Esophagus squamous epithelium (tissue), 5 donors: ENCODE results near the gene PCDHGA6. TPM values are rescaled to one million over a fixed set of nuclear protein-coding genes. Genes with fewer than 3 reads are reported as not detected.
"Not testable (repeated sequence)": the region's sequence is repeated elsewhere in the genome, so short reads cannot be mapped to it uniquely, and the experiment has no call there.

ENCODE experiments used
- DNase-seq: peaks from one replicate; lab custom pipeline; 2025; lab: John Stamatoyannopoulos, UW
- H3K27ac ChIP-seq, 4 donors: fragments of 200-600 bp; sonication (generic); one replicate each; pipeline ENCODE4 v1.5.1; 2016 to 2019; ENCODE audit warnings: mild to moderate bottlenecking in 1 of 4
- H3K27me3 ChIP-seq, 4 donors: fragments of 200-600 bp; sonication (generic); 1 replicate in 3 of 4; 2 replicates in 1 of 4; pipeline versions ENCODE4 v1.5.1 to v1.6.0; 2017 to 2021; ENCODE audit warnings: antibody characterized with exemption in 1 of 4
- H3K36me3 ChIP-seq, 3 donors: fragments of 200-600 bp; sonication (generic); one replicate each; pipeline ENCODE4 v1.5.1; 2016 to 2019
- H3K4me1 ChIP-seq, 3 donors: fragments of 200-600 bp; sonication (generic); one replicate each; pipeline ENCODE4 v1.5.1; 2017 to 2019
- H3K4me3 ChIP-seq, 4 donors: fragments of 200-600 bp; sonication (generic); 1 replicate in 3 of 4; 2 replicates in 1 of 4; pipeline ENCODE4 v1.5.1; 2016 to 2019; ENCODE audit warnings: mild to moderate bottlenecking in 2 of 4, moderate library complexity in 1 of 4
- H3K9me3 ChIP-seq, 3 donors: fragments of 200-600 bp; sonication (generic); one replicate each; pipeline ENCODE4 v1.5.1; 2016 to 2019
- POLR2A ChIP-seq, 4 donors: fragments of 450-650 bp; IDR thresholded peaks; one replicate each; pipeline ENCODE4 v1.6.1; 2017; ENCODE audit warnings: antibody characterized with exemption in 4 of 4, mild to moderate bottlenecking in 4 of 4, moderate library complexity in 3 of 4
- WGBS, 2 donors: methylation state at CpG; one replicate each; pipeline ENCODE4 v1.1.5; 2018; 5-methylcytosine and 5-hydroxymethylcytosine counted together
- intact Hi-C: fragments of 100-400 bp; cut with DNase I; formaldehyde crosslinking; loops from one replicate; pipeline ENCODE4 v1.15.0; 2022
- total RNA-seq, 4 donors: library from RNA; depleted of rRNA; stranded (reverse); fragments of >200 nt; gene quantifications; one replicate each; pipeline ENCODE4 v1.1.0, GENCODE V29; 2016
- TF ChIP-seq, protein P1 (sequence below), 6 experiments: fragments of 450-650 bp in 4 of 6; fragments of 200-600 bp in 2 of 6; sonication (generic) in 2 of 6; IDR thresholded peaks; one replicate each; pipeline ENCODE4 v1.5.1; 2016 to 2019; ENCODE audit warnings: antibody characterized with exemption in 6 of 6, mild to moderate bottlenecking in 4 of 6, moderate library complexity in 4 of 6
- donor health status: DM: yes; HTN: yes; CAD: no.

The PCDHGA6 gene
- total RNA-seq, 4 donors from 2014 or later, result 0.76 to 2.9 (median 2.0) TPM

DNA sequence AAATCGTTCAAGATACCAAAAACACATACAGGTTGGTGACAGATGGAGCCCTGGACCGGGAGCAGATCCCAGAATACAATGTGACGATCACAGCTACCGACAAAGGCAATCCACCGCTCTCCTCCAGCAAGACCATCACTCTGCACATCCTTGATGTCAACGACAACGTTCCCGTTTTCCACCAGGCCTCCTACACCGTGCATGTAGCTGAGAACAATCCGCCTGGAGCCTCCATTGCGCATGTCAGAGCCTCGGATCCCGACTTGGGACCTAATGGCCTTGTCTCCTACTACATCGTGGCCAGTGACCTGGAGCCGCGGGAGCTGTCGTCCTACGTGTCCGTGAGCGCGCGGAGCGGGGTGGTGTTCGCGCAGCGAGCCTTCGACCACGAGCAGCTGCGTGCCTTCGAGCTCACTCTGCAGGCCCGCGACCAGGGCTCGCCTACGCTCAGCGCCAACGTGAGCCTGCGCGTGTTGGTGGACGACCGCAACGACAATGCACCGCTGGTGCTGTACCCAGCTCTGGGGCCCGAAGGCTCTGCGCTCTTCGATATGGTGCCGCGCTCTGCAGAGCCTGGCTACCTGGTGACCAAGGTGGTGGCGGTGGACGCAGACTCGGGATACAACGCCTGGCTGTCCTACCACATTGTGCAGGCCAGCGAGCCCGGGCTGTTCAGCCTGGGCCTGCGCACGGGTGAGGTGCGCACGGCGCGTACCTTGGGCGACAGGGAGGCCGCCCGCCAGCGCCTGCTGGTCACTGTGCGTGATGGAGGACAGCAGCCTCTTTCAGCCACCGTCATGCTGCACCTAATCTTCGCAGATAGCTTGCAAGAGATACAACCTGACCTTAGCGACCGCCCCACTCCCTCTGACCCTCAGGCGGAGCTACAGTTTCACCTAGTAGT lies 1.9 kb upstream of the PCDHGA6 start:
- Histone ChIP-seq H3K36me3 (no peaks in the 10 kb centered on the region), H3K4me1 (no peaks in the 10 kb centered on the region), H3K27me3 (peaks cover 0 to 35% (median 0%) of the 10 kb centered on the region in 4 donors), H3K27ac (no peak overlapping the region), H3K9me3 (peaks cover 0 to 98% (median 82%) of the 10 kb centered on the region in 3 donors), H3K4me3 (peak overlapping the region in 1 of 4 donors; percentile 9)
- TF ChIP-seq, protein P1, sequence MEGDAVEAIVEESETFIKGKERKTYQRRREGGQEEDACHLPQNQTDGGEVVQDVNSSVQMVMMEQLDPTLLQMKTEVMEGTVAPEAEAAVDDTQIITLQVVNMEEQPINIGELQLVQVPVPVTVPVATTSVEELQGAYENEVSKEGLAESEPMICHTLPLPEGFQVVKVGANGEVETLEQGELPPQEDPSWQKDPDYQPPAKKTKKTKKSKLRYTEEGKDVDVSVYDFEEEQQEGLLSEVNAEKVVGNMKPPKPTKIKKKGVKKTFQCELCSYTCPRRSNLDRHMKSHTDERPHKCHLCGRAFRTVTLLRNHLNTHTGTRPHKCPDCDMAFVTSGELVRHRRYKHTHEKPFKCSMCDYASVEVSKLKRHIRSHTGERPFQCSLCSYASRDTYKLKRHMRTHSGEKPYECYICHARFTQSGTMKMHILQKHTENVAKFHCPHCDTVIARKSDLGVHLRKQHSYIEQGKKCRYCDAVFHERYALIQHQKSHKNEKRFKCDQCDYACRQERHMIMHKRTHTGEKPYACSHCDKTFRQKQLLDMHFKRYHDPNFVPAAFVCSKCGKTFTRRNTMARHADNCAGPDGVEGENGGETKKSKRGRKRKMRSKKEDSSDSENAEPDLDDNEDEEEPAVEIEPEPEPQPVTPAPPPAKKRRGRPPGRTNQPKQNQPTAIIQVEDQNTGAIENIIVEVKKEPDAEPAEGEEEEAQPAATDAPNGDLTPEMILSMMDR (IDR thresholded peaks at IDR 0.05), result no peak
- intact Hi-C loops, result no loop called here
- WGBS, 2 donors, result 35 to 59% methylated on average over 12 to 27 of the region's 69 CpGs
- no peak for DNase-seq

DNA sequence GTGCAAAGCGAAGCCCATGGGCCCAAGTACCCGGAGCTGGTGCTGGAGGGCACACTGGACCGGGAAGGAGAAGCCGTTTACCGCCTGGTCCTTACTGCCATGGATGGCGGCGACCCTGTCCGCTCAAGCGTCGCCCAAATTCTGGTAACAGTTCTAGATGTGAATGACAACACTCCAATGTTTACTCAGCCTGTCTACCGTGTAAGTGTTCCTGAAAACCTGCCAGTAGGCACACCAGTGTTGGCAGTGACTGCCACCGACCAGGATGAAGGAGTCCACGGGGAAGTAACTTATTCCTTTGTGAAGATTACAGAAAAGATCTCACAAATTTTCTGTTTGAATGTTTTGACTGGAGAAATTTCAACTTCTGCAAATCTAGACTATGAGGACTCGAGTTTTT lies 936 bp downstream of the PCDHGA6 start:
- no peak for TF ChIP-seq POLR2A (IDR thresholded peaks at IDR 0.05)
- TF ChIP-seq, protein P1 (IDR thresholded peaks at IDR 0.05), result no peak
- WGBS, 2 donors, result 72 to 73% methylated on average over 14 of the region's 14 CpGs
- Histone ChIP-seq H3K4me1 (no peaks in the 10 kb centered on the region), H3K36me3 (no peaks in the 10 kb centered on the region), H3K9me3 (peaks cover 0 to 97% (median 85%) of the 10 kb centered on the region in 3 donors), H3K27me3 (peaks cover 0 to 23% (median 0%) of the 10 kb centered on the region in 4 donors), H3K27ac (no peak overlapping the region), H3K4me3 (peak overlapping the region in 1 of 4 donors; percentile 49)
- intact Hi-C loops, result no loop called here
- DNase-seq, result no peak

DNA sequence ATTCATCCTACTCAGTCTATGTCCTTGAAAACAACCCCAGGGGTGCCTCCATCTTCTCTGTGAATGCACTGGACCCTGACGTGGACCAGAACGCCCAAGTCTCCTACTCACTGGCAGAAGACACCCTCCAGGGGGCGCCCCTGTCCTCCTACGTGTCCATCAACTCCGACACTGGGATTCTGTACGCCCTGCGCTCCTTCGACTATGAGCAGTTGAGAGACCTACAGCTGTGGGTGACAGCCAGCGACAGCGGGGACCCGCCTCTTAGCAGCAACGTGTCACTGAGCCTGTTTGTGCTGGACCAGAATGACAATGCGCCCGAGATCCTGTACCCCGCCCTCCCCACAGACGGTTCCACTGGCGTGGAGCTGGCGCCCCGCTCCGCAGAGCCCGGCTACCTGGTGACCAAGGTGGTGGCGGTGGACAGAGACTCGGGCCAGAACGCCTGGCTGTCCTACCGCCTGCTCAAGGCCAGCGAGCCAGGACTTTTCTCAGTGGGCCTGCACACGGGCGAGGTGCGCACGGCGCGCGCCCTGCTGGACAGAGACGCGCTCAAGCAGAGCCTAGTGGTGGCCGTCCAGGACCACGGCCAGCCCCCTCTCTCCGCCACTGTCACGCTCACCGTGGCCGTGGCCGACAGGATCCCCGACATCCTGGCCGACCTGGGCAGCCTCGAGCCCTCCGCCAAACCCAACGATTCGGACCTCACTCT lies 1.9 kb downstream of the PCDHGA6 start:
- H3K4me1 ChIP-seq, H3K4me3 ChIP-seq, H3K27ac ChIP-seq, intact Hi-C loops, H3K36me3 ChIP-seq, DNase-seq: not testable (repeated sequence)
- H3K9me3 ChIP-seq, result peaks cover 0 to 93% (median 76%) of the 10 kb centered on the region in 3 donors
- peaks cover 0 to 20% (median 0%) of the 10 kb centered on the region in 4 donors for H3K27me3 ChIP-seq
- 48 to 50% methylated on average over 8 to 14 of the region's 48 CpGs for WGBS, 2 donors

DNA sequence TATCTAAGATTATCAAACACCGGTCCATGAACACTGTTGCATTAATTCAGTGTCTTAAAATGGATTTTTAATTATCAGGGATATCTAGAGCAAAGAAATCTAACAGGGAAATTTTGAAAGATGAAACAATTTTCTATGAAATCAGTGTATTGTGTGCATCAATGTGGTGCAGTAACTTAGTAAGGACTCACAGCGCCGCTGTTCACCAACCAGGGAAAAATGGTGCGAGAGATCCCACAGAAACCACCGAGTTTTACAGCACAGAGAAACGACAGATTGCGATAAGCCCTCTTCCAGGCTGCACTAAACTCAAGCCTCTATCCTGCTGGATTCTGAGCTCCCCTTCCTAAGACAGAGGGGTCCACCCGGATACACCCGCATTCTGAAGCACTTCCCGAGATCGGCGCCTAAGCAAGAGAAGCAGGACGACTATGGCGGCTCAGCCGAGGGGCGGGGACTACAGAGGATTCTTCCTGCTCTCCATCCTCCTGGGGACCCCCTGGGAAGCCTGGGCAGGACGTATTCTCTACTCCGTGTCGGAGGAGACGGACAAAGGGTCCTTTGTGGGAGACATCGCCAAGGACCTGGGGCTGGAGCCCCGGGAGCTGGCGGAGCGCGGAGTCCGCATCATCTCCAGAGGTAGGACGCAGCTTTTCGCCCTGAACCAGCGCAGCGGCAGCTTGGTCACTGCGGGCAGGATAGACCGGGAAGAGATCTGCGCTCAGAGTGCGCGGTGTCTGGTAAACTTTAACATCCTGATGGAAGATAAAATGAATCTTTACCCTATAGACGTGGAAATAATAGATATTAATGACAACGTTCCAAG lies 9.0 kb downstream of the PCDHGA6 start, which contains the start of gene PCDHGA7:
PCDHGA7 (plus strand) TSS at position 274 of the 826 bp plus-strand sequence; CDS start at position 432, 158 bp downstream.
- peak within 1 kb of the TSS; percentile 7 to 51 (median 28) for H3K4me3 ChIP-seq
- DNase-seq, result no peak
- WGBS, 2 donors, result 23 to 44% methylated on average over 22 to 24 of the region's 37 CpGs
- intact Hi-C loops, result no loop called here
- peaks cover 0 to 4% (median 0%) of the 10 kb centered on the region in 3 donors for H3K36me3 ChIP-seq
- H3K9me3 ChIP-seq, result peaks cover 0 to 92% (median 79%) of the 10 kb centered on the region in 3 donors
- H3K4me1 ChIP-seq, result no peaks in the 10 kb centered on the region
- peaks cover 0 to 16% (median 0%) of the 10 kb centered on the region in 4 donors for H3K27me3 ChIP-seq
- H3K27ac ChIP-seq, result no peak within 1 kb of the TSS
- TF ChIP-seq, protein P1 (IDR thresholded peaks at IDR 0.05), result peak in 2 of 6 experiments; percentile 11 to 14
- TF ChIP-seq POLR2A (IDR thresholded peaks at IDR 0.05), result no peak

DNA sequence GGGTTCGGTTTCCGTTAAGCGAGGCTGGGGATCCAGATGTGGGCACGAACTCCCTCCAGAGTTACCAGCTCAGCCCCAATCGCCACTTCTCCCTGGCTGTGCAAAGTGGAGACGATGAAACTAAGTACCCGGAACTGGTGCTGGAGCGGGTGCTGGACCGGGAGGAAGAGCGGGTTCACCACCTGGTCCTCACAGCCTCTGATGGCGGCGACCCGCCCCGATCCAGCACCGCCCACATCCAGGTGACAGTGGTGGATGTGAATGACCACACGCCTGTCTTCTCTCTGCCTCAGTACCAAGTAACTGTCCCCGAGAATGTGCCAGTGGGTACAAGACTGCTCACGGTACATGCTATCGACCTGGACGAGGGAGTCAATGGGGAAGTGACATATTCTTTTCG lies 9.7 kb downstream of the PCDHGA6 start:
- intact Hi-C loops, result no loop called here
- DNase-seq, result no peak
- peaks cover 2 to 89% (median 77%) of the 10 kb centered on the region in 3 donors for H3K9me3 ChIP-seq
- no peak overlapping the region for H3K4me3 ChIP-seq
- no peaks in the 10 kb centered on the region for H3K4me1 ChIP-seq
- 47 to 49% methylated on average over 17 to 18 of the region's 21 CpGs for WGBS, 2 donors
- no peak for TF ChIP-seq POLR2A (IDR thresholded peaks at IDR 0.05)
- TF ChIP-seq, protein P1 (IDR thresholded peaks at IDR 0.05), result no peak
- H3K27me3 ChIP-seq, result peaks cover 0 to 18% (median 0%) of the 10 kb centered on the region in 4 donors
- peaks cover 0 to 4% (median 0%) of the 10 kb centered on the region in 3 donors for H3K36me3 ChIP-seq
- no peak overlapping the region for H3K27ac ChIP-seq
